K562 (cell line): Measurements from ENCODE around the gene GLIPR2.

ENCODE experiments used
- CHCHD3 ChIP-seq: fragments of 250-450 bp; sonication (Bioruptor Pico); IDR thresholded peaks from 2 replicates; pipeline ENCODE4 v2.1.2; 2022; ENCODE audit warnings: mild to moderate bottlenecking
- EGR1 ChIP-seq: fragments of 450-650 bp; conservative IDR thresholded peaks from 2 replicates; pipeline ENCODE4 v1.6.1; 2017; ENCODE audit warnings: mild to moderate bottlenecking
- ETV6 ChIP-seq, 3 experiments: fragments of 150-350 bp in 1 of 3; sonication (generic) in 1 of 3; formaldehyde crosslinking in 1 of 3; IDR thresholded peaks; 2 replicates each; pipeline versions ENCODE4 v1.6.1 to v1.8.0; 2014 to 2022; ENCODE audit warnings: borderline replicate concordance in 2 of 3, low read depth in 2 of 3, antibody characterized with exemption in 1 of 3, low read length in 1 of 3, mild to moderate bottlenecking in 1 of 3, missing genetic modification reagents in 1 of 3
- HDAC6 ChIP-seq: IDR thresholded peaks from 2 replicates; pipeline ENCODE4 v1.6.1; 2012; ENCODE audit warnings: low read depth, mild to moderate bottlenecking, control low read depth, inconsistent platforms, low read length, moderate library complexity
- HNRNPL ChIP-seq: fragments of 200-400 bp; formaldehyde crosslinking; IDR thresholded peaks from 2 replicates; pipeline ENCODE4 v1.6.1; 2017; ENCODE audit warnings: low read depth, mild to moderate bottlenecking, low read length
- JUN ChIP-seq, 2 experiments: sonication (generic) in 1 of 2; formaldehyde crosslinking in 1 of 2; IDR thresholded peaks; 2 replicates each; pipeline versions ENCODE4 v1.6.1 to v1.8.0; 2012 to 2022; ENCODE audit warnings: borderline replicate concordance in 2 of 2, mild to moderate bottlenecking in 2 of 2, improper control_type of control experiment in 1 of 2, low read depth in 1 of 2, low read length in 1 of 2, missing genetic modification reagents in 1 of 2
- JUND ChIP-seq, 2 experiments: IDR thresholded peaks; 2 replicates in 1 of 2; 3 replicates in 1 of 2; pipeline ENCODE4 v1.6.1; 2011; ENCODE audit warnings: borderline replicate concordance in 2 of 2, low read depth in 2 of 2, low read length in 2 of 2, improper control_type of control experiment in 1 of 2, missing biosample characterization in 1 of 2, missing genetic modification characterization in 1 of 2, missing genetic modification reagents in 1 of 2
- MTA3 ChIP-seq: fragments of 450-650 bp; formaldehyde crosslinking; IDR thresholded peaks from 2 replicates; pipeline ENCODE4 v1.6.1; 2017; ENCODE audit warnings: mild to moderate bottlenecking, borderline replicate concordance
- NFE2 ChIP-seq: IDR thresholded peaks from 2 replicates; pipeline ENCODE4 v1.6.1; 2014; ENCODE audit warnings: antibody characterized with exemption, low read depth
- NFYB ChIP-seq: IDR thresholded peaks from 2 replicates; pipeline ENCODE4 v1.6.1; 2011; ENCODE audit warnings: mild to moderate bottlenecking, moderate library complexity; ENCODE audit not compliant: insufficient read length; ENCODE audit errors: extremely low read depth
- ZFP1 ChIP-seq: fragments of 450-650 bp; formaldehyde crosslinking; IDR thresholded peaks from 2 replicates; pipeline ENCODE4 v1.4.0; 2020; ENCODE audit warnings: mild to moderate bottlenecking, mixed read lengths
- ZNF23 ChIP-seq: fragments of 250-450 bp; sonication (Bioruptor Pico); IDR thresholded peaks from 2 replicates; pipeline ENCODE4 v1.4.0; 2020; ENCODE audit warnings: mild to moderate bottlenecking
- TF ChIP-seq, protein P1 (sequence below), 3 experiments: IDR thresholded peaks in 2 of 3; conservative IDR thresholded peaks in 1 of 3; 2 replicates each; pipeline ENCODE4 v1.5.1; 2011 to 2012; ENCODE audit warnings: low read length in 3 of 3, mild to moderate bottlenecking in 3 of 3, control low read depth in 2 of 3, improper control_type of control experiment in 1 of 3, inconsistent platforms in 1 of 3, low read depth in 1 of 3, mixed read lengths in 1 of 3, moderate library complexity in 1 of 3; ENCODE audit not compliant: insufficient read depth in 2 of 3
- TF ChIP-seq, protein P2 (sequence below): fragments of 450-650 bp; formaldehyde crosslinking; IDR thresholded peaks from 2 replicates; pipeline ENCODE4 v1.4.0; 2022; ENCODE audit warnings: missing genetic modification characterization

DNA sequence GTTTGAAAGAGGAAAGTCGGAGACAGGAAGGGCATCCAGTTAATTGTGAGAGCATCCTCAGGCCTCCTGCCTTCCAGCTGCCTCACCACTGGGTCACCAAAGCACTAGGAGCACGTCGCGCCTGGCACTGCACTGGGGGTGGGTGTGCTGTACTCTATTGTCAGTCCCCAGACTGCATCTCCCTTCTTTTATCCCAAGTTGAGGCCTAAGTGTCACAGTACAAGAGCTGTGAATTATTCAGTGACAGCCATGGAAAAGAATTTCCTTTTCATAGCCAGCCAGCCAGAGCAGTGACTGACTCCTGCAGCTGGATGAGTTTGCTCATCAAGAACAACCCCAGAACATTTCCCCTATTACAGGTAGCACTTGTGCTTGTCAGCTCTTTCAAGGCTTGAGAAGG, 70.5 kb downstream of the GLIPR2 start:
- TF ChIP-seq ZNF23 (CRISPR knock-in tag) = no peak
- TF ChIP-seq NFYB = no peak
- no peak for TF ChIP-seq NFE2
- TF ChIP-seq, protein P1, sequence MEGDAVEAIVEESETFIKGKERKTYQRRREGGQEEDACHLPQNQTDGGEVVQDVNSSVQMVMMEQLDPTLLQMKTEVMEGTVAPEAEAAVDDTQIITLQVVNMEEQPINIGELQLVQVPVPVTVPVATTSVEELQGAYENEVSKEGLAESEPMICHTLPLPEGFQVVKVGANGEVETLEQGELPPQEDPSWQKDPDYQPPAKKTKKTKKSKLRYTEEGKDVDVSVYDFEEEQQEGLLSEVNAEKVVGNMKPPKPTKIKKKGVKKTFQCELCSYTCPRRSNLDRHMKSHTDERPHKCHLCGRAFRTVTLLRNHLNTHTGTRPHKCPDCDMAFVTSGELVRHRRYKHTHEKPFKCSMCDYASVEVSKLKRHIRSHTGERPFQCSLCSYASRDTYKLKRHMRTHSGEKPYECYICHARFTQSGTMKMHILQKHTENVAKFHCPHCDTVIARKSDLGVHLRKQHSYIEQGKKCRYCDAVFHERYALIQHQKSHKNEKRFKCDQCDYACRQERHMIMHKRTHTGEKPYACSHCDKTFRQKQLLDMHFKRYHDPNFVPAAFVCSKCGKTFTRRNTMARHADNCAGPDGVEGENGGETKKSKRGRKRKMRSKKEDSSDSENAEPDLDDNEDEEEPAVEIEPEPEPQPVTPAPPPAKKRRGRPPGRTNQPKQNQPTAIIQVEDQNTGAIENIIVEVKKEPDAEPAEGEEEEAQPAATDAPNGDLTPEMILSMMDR (IDR thresholded peaks at IDR 0.05 in 2 of 3, conservative IDR thresholded peaks at IDR 0.05 in 1 of 3; ENCODE audit: insufficient read depth in 2 of 3, low read depth in 1 of 3, low read length in 3 of 3) = no peak
- TF ChIP-seq JUN (IDR thresholded peaks at IDR 0.05; ENCODE audit: borderline replicate concordance, low read depth, low read length) = no peak
- TF ChIP-seq JUN (CRISPR knock-in tag; IDR thresholded peaks at IDR 0.05; ENCODE audit: borderline replicate concordance) = no peak
- TF ChIP-seq EGR1 = no peak
- TF ChIP-seq MTA3 = no peak
- TF ChIP-seq JUND (IDR thresholded peaks at IDR 0.05; ENCODE audit: borderline replicate concordance, low read depth, low read length) = no peak
- no peak for TF ChIP-seq JUND (tag; IDR thresholded peaks at IDR 0.05; ENCODE audit: borderline replicate concordance, low read depth, low read length)
- TF ChIP-seq ZFP1 (CRISPR knock-in tag) = no peak
- no peak for TF ChIP-seq HNRNPL
- TF ChIP-seq HDAC6 = no peak
- TF ChIP-seq, protein P2, sequence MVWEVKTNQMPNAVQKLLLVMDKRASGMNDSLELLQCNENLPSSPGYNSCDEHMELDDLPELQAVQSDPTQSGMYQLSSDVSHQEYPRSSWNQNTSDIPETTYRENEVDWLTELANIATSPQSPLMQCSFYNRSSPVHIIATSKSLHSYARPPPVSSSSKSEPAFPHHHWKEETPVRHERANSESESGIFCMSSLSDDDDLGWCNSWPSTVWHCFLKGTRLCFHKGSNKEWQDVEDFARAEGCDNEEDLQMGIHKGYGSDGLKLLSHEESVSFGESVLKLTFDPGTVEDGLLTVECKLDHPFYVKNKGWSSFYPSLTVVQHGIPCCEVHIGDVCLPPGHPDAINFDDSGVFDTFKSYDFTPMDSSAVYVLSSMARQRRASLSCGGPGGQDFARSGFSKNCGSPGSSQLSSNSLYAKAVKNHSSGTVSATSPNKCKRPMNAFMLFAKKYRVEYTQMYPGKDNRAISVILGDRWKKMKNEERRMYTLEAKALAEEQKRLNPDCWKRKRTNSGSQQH = no peak
- no peak for TF ChIP-seq CHCHD3 (CRISPR knock-in tag)
- no peak for TF ChIP-seq ETV6 (IDR thresholded peaks at IDR 0.05; ENCODE audit: borderline replicate concordance in 1 of 2, low read depth in 2 of 2, low read length in 1 of 2)
- no peak for TF ChIP-seq ETV6 (CRISPR knock-in tag; IDR thresholded peaks at IDR 0.05; ENCODE audit: borderline replicate concordance)
